ENCODE results near the gene THBS3.

Gene THBS3

DNA sequence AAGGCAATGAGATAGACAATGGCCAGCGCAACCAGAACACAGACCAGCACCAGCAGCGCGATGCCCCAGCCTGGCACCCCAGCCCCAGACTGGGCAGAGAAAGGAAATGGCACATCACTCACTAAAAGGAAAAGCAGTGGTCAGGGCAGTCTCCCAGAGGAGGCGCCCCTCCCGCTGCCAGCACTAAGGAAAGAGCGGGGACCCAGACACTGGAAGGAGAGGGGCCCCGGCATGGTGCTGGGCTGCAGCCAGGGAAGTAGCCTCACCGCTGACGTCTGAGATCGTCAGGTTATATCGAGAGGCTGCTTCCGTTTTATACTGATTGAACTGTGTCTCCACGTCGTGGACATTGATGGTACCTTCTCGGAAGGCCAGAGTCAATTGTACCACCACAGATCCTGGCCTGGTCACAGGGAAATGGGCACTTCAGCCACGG lies 20.2 kb downstream of the THBS3 start:
- no peak for DNase-seq (ENCODE audit: low spot score)

DNA sequence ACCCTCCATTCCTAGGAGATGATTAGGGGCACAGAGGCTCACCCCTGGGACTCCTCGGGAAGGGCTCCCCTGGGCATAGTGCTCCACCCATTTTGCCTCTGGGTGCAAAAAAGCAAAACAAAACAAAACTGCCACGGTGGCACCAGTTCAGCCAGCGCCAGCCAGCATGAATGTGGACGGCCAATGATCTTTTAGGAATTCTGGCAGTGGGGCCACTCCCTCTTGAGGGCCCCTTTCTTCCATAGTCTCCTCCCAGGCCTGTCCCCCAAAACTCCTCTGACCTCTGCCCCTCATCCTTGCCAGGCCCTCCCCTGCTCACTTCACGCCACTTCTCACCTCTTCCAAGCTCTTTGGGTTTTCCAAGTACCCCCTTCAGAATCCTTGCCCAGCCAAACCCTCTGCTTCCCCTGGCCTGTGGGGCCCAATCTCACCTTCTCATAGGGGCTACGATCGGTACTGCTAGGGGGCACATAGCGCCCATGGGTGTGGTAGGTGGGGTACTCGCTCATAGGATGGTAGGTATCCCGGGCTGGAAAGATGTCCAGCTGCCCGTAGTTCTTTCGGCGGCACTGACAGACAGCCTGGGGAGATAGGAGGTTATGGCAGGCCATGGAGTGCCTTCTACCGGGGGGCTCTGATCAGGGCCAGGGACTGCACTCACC lies 20.8 kb downstream of the THBS3 start:
- no peak for DNase-seq (ENCODE audit: low spot score)

DNA sequence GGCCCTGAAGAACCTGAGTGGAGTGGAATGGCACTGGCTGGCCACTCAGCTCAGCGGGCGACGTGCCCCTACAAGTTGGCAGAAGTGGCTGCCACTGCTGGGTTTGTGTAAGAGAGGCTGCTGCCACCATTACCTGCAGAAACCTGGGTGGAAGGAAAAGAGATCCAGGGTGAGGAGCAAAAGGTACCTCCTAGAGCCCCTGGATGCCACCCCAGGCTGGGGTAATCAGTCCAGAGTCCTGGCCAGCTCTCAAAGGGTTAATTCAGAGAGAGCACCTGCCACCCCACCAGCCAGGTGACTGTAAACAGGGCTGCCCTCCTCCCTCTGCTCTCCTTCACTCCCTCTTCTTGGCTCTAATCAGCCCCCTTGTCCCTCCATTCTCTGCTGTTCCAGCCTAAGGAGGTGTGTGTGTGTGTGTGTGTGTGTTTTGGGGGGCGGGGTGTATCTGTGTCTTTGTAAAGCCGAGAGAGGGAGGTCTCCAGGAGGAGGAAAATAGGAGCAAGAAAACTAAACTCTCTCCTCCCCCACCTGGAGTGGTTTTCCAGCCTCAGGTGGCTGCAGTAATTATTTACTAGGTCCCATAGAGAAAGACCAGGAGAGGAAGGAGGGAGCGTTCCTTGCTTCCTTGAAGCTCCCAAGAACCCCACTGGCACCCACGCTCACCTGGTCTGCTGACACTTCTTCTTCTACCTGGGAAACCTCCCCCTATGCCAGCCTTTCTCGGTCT lies 21.5 kb downstream of the THBS3 start:
- no peak for DNase-seq (ENCODE audit: low spot score)

DNA sequence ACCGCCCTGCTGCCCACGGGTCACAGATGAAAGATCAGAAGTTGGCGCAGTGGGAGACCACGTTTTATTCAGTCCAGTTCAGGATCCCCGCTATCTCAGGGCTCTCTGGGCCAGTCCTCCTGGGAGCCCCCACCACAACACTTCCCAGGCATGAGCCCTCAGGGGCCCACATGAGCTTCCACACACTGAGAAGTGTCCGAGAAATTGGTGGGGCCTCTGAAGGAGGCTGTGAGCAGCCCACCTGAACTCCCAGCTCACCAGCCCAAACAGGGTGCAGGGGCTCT lies 22.0 kb downstream of the THBS3 start:
- DNase-seq (ENCODE audit: low spot score) = no peak

DNA sequence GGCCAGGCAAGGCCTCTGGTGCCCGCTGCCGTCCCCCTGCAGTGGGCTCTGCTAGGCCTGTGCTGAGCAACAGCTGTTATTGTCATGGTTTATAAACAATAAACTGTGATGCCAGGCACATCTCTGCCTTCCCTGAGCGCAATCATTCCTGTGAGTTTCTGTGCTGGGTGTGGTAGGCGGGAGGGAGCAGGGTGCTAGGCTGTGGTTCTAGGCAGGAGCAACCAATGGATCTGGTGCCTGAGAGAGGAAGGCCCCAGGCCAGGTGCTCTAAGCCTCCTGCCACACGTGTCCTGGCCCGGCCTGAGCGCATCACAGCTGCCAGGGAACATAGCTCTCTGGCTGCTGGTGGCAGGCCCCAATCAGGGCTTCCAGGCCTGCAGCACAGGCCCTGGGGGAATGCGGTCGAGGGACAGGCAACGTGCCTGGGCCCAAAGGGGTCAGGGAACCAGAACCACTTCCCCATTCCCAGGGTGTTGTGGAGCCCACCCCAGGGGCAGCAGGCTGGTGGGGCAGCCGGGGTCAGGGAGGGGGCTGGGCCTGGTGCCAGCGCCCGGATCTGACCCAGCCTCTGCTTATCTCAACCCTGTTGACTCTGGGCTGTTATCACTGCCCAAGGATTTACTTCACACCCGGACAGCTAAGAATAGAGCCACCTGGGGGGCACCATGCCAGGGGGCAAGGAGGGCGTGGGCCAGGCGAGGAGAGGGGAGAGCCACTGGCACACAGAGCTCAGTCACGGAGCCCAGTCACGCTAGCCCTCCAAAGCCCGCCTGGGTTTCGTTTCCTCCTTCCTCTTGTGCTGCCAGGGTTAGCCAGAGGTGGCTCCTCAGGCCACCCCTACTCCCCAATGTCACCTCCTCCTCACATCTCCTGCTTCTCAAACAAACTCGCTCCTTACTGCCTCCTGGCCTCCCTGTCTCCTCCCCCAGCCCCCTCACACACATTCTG lies 22.6 kb downstream of the THBS3 start:
- no peak for DNase-seq (ENCODE audit: low spot score)

DNA sequence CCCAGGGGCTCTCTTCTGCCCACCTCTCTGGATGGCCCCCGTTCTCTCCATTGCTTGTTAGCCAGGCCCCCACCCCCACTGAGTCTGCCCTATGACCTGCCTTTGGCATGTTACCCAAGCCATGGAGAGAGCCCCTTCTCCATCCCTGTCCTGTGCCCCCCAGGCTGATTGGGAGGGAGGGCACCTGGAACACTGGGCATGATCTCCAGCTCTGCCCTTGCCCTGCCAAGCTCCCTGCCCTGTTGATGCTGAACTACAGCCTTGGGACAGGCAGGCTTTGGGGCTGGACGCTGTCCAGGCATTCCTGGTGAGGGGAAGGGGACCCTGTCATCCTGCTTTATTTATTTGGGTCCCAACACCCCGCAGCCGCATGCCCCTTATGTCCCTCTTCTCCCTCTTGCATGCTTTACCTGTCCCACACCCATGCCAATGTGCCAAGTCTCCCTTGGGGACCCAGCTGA lies 23.3 kb downstream of the THBS3 start:
- no peak for DNase-seq (ENCODE audit: low spot score)

DNA sequence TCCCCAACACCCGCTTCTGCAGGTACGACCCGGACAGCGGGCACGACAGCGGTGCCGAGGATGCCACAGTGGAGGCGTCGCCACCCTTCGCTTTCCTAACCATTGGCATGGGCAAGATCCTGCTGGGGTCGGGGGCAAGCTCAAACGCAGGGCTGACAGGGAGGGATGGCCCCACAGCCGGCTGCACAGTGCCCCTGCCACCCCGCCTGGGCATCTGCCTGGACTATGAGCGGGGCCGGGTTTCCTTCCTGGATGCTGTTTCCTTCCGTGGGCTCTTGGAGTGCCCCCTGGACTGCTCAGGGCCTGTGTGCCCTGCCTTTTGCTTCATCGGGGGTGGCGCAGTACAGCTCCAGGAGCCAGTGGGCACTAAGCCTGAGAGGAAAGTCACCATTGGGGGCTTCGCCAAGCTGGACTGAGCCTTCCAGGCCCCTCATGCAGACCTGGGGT lies 23.9 kb downstream of the THBS3 start:
- no peak for DNase-seq (ENCODE audit: low spot score)

DNA sequence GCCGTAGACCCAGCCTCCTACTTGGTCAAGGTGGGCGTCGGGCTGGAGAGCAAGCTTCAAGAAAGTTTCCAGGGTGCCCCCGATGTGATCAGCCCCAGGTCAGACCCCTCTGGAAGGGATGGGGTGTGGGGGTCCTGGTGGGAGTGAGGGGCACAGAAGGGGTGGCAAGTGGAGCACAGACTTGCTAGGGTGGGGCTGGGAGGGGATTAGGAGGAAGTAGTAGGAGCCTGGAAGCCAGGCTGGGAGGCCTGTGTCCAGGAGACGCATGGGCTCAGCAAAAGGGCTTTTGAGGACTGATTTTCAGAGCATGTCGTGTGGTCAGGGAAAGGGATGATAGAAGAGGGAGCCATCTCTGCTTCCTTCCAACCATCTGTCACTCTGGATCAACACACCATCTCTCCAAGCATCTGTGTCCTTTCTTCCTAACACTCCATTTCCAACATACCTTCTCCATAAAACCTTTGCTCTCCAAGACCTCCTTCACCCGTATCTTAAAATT lies 25.6 kb downstream of the THBS3 start:
- no peak for DNase-seq (ENCODE audit: low spot score)

DNA sequence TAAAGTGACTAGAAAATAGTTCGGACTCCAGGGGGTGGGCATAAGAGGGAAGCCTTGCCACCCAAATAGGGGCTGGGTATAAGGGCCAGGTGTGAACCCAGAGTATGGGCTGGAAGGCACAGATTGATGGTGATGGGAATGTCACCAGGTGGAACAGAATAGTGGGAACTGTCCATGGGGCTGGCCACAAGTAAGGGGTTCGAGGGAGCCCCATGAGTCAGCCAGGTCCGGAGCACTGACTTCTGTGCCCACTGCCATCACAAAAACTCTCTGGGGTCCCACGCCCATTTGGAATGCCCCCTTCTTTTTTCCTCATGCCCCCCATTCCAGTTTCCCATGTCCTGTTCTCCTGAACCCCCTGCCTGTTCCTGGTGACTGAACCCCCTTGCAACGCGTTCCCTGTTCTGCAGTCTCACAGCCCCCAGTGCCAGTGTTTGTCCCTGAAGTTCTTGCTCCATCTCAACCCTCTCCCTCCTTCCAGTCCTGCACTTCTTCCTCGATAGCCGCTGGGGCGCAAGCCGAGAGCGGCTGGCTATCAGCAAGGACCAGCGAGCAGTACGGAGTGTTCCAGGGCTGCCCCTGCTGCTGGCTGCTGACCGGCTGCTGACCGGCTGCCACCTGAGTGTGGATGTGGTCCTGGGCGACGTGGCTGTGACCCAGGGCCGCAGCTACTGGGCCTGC lies 26.2 kb downstream of the THBS3 start:
- no peak for DNase-seq (ENCODE audit: low spot score)

DNA sequence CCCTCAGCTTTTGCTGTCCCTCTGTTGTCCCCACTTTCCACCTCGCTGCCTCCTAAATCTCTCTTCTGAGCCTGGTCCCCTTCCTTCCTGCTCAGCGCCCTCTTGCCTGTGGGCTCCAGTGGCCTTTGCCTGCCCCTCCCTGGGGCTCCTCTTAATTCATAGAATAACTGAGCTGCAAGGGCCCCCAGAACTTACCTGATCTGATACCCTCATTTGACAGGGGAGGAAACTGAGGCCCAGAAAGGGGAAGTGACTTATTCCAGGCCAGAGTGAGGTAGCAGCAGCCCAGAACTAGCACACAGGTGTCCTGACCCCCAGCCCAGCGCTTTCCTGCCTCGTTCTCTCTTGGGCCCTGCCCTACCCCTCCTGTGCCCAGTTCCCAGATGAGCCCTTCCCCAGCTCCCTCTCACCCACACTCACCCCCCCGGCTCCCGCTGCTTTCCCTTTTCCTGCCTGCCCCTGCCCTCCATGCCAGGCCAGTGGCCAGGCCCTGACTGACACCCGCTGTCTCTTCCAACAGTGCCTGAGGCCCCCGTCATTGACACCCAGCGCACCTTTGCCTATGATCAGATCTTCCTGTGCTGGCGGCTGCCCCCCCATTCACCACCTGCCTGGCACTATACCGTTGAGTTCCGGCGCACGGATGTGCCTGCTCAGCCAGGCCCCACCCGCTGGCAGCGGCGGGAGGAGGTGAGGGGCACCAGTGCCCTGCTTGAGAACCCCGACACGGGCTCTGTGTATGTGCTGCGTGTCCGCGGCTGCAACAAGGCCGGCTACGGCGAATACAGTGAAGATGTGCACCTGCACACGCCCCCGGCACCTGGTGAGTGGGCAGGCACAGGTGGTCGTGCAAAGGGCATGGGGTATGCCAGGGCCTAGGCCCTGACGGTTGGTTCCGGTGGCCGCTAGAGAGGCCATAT lies 28.3 kb downstream of the THBS3 start:
- no peak for DNase-seq (ENCODE audit: low spot score)

DNA sequence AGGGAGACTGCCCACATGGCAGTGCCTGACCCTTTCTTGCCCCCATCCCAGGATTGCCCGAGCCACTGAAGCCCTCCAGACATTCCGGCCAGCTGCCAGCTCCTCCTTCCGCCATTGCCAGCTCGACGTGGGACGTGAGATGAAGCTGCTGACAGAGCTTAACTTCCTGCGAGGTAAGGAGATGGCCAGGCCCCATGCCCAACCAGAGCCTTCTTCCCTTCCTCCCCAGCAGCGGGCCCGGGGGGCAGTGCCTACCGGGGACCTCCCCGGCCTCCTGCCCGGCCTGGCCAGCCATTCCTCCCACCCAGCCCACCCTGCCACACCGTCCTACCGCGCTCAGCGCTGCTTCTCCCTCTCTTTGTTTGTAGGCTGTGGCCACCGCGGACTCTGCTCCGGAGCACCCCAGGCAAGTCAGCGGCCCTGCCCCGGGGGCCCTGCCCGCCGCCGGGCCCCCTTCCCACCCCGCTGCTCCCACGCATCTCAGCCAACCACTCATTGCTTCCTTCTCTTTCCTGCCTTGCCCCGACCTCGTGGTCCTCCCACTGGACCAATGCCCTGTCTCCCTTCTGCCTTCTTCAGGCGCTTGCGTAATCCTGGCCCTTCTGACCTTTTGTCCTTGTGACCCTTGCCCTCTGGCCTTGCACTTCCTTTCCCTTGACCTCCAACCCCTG lies 29.1 kb downstream of the THBS3 start:
- DNase-seq (ENCODE audit: low spot score) = no peak

DNA sequence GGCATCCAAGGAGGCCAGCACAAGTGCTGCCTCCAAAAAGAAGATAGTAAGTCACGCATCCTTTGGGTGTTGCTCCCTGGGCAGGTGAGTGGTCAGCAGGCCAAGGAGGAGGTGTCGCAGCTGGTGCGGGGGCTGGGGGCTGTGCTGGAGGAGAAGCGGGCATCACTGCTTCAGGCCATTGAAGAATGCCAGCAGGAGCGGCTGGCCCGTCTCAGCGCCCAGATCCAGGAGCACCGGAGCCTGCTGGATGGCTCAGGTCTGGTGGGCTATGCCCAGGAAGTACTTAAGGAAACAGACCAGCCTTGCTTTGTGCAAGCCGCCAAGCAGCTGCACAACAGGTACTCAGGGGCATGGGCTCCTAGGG lies 29.8 kb downstream of the THBS3 start:
- no peak for DNase-seq (ENCODE audit: low spot score)

DNA sequence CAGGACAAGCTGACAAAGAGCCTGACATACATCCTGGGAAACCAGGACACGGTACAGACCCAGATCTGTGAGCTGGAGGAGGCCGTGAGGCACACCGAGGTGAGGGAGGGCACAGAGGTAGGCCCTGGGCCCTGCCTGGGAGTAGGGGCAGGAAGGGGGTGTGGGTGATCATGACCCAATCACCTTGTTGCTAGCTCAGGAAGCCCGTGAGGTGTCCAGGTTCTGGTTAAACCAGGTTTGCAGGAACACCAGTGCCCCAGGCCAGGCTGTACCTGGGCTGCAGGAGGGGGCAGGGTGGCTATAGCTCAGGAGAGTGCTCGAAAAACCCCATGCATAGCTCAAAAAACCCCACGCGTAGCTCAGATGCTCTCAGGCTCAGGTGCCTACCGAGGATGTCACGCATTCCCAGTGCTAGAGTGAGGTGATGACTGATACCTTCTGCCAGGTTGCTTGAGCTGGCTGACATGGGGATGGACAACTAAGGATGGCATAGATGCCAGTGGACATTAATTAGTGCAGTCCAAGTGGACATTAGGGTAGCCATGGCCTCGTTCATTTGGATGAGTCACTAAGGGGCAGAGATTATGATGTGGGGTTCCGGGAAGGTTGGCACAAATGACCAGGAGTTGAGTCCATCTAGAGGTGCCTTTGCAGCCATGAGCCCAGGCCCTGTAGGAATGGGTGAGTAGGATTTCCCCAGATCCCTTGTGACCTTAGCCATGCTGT lies 30.3 kb downstream of the THBS3 start:
- DNase-seq (ENCODE audit: low spot score) = no peak

DNA sequence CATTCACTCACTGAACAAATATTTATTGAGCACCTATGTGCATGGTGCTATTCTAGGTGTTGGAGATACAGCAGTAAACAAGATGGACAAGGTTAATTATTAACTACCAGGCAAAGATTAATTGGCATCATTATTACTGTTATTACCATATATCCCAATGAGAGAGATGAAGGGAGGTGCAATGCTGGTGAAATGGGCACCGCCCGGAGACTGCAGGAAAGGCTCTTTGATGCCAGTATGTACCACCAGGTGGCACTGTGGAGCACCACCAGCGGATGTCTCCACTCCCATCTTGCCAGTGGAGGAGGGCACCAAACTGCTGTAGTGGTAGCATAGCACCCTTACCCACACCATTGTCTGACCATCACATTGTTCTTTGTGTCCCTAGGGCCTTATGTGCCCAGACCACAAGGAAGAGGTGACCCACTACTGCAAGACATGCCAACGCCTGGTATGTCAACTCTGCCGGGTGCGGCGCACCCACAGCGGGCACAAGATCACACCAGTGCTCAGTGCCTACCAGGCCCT lies 31.1 kb downstream of the THBS3 start:
- peak; percentile 75 for DNase-seq (ENCODE audit: low spot score)

DNA sequence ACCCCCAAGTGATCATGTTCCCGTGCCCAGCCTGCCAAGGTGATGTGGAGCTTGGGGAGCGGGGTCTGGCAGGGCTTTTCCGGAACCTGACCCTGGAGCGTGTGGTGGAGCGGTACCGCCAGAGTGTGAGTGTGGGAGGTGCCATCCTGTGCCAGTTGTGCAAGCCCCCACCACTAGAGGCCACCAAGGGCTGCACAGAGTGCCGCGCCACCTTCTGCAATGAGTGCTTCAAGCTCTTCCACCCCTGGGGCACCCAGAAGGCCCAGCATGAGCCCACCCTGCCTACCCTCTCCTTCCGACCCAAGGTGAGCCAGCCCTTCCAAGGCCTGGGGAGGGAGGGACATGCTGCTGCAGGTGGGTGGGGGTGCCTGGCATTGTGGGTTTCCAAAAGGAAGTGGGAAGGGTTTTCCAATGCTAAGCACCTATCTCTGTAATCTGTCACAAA lies 31.7 kb downstream of the THBS3 start:
- DNase-seq (ENCODE audit: low spot score) = no peak

DNA sequence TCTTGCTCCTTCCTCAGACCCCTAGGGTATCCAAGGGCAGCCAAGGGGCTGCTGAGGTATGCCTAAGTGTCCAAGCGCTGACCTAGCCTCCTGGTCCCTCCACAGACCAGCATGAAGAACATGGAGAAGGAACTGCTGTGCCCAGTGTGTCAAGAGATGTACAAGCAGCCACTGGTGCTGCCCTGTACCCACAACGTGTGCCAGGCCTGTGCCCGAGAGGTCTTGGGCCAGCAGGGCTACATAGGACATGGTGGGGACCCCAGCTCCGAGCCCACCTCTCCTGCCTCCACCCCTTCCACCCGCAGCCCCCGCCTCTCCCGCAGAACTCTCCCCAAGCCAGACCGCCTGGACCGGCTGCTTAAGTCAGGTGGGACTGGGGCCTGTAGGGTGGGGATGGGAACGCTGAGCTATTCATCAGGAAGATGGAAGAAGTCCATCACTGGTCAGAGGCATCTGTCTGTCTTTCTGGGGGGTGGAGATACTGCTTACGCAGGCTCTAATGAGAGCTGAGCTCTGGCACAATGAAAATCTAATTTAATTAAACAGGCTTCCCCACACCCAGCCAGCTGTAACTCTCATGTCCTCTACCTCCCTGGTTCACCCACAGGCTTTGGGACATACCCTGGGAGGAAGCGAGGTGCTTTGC lies 32.3 kb downstream of the THBS3 start:
- DNase-seq (ENCODE audit: low spot score) = no peak

DNA sequence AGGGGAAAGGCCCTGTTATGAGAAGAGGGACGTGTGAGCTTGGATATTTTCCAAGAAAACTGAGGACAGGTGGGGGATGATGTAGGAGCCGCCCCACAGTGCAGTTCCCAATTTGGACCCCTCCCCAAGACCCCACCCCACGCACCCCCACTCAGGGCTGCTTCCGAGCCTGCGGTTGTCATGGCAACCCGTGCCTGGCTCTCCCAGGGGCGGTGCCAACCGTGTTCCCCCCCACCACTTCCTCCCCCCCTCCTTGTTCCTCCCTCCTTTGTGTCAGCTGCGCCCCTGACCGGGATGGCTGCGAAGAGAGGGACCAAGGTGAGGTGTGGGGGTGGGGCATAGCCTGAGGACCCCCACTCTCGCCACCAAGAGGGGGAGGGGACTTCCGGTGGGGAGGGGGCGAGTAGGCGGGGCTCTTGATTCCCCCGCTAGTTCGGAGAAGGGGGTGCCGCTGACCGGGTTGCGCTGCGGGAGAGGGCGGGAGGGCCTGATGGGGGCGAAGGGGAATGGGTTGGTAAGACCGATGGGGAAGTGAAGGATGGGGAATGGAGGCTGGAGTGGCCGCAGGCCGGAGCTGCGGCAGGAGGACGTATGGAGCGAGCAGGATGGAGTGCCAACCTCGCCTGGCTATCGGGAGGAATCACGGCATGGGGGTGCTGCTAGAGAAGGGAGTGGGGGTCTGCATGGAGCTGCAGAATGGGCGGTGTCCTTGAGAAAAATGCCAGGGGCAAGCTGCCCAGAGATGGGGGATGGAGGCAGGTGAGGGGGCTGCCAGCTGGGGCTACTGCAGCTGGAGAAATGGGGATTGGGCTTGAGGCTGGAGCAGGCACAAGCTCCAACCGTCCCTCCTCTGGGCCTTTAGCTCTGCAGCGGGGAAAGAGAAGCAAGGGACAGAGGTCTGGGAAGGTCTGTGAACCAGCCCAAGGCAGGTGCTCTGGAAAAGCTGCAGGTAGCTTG lies 33.1 kb downstream of the THBS3 start:
- no peak for DNase-seq (ENCODE audit: low spot score)

Measured in RKO (cell line).